NCI-H446 treated with DMSO at 0.1 percent for 48 hours (cell line): Measurements from ENCODE around the gene WNT7B.

Experiments used
- DNase-seq: peaks from one replicate; lab custom pipeline; 2025; lab: John Stamatoyannopoulos, UW

WNT7B gene

GRCh38 chr22:45872659-45873263 lies 104.2 kb downstream of the WNT7B start:
- DNase-seq: no peak

- no peak for DNase-seq
Measured at GRCh38 chr22:45871721-45872120, 105.2 kb downstream of the WNT7B start.
